ENCODE results near the gene TP73. TPM values are rescaled to one million over a fixed set of nuclear protein-coding genes. Genes with fewer than 3 reads are reported as not detected.
A peak's percentile ranks its signal among the peaks of the same experiment; 100 is the strongest.

Gene TP73
- polyA plus RNA-seq, 1 donor from 2014 or later: 0.88 TPM

DNA sequence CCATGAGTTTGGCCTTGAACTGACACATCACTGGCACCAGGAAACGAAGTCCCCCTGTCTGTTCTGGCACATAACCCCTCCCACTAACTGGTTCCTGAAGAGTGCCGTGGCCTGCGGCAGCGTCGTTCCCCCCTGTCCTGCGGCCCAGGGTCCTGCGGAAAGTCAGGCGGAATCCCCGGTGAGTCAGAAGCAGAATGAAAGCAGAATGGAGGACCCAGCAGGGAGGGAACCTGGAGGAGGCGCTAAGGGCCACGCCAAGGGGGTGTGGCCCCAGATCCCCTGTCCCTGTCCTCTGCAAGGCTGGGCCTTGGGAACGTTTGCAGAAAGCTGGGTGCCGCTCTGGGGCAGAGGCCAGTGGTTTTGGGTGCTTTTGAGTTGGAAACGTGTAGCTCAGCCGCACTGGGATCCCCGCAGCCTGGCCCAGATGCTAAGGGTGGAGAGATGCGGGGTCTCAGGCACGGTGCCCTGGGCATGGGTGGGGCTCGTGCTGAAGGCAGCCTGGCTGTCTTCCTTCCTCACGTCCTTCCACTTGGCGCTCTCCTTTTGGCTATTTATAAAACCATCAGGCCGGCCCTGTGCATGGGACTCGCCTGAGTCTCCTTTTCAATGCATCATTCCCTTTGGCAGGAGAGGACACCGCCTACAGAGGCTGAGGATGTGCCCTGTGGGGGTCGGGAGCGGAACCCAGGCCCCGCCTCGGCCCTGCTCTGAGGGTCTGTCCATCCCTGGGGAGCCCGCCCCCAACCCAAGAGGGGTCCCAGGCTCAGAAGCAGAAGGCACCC, 36.2 kb downstream of the TP73 start:
- Mint-ChIP-seq H3K36me3 (no peaks in the 10 kb centered on the region), H3K9me3 (no peaks in the 10 kb centered on the region), H3K27me3 (peaks cover 5% of the 10 kb centered on the region), H3K4me1 (peaks cover 0 to 3% (median 0%) of the 10 kb centered on the region in 3 donors), H3K4me3 (no peak overlapping the region), H3K27ac (no peak overlapping the region)

GRCh38 chr1:3689138-3689750, 36.9 kb downstream of the TP73 start:
- no peak overlapping the region for H3K4me3 Mint-ChIP-seq
- H3K27me3 Mint-ChIP-seq: peaks cover 5% of the 10 kb centered on the region
- no peak overlapping the region for H3K27ac Mint-ChIP-seq
- peaks cover 0 to 3% (median 0%) of the 10 kb centered on the region in 3 donors for H3K4me1 Mint-ChIP-seq
- no peaks in the 10 kb centered on the region for H3K36me3 Mint-ChIP-seq
- H3K9me3 Mint-ChIP-seq: no peaks in the 10 kb centered on the region

GRCh38 chr1:3690282-3691065, 38.2 kb downstream of the TP73 start:
- no peaks in the 10 kb centered on the region for H3K36me3 Mint-ChIP-seq

DNA sequence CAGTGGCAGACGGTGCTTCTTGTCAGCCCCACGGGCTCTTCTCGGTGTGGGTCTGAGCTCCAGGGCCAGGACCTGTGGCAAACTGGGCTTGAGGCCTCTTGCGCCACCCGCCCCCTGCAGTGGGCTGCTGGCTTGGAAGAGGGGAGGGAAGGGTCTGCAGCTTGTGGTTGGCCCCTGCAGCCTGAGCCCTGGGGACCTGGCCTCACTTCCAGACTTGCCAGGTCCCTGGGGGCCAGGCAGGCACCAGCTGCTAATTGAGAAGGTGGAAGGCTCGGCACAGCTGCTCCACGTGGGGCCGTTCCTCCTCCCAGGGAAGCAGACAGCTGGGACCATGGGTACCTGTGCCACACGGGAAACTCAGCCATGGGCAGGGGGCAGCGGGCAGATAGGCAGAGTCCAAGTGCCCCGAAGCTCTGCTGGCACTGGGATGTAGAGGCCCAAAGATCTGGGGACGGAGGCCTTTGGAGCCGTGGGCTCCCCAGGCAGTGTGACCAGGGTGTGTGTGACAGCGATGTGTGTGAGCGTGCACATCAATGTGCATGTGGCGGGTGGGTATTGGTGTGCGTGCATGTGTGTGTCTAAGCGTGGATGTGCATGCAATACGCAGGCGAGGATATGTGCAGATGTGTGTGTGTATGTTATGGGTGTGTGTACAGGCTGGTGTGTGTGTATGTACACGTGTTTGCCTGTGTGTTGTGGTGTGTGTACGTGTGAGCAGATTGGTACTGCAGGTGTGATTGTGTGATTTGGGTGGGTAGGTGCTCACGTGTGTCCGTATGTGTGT, 39.3 kb downstream of the TP73 start:
- Mint-ChIP-seq H3K9me3 (no peaks in the 10 kb centered on the region), H3K4me3 (no peak overlapping the region), H3K27ac (no peak overlapping the region)

More at GRCh38 chr1:3690282-3691065, 38.2 kb downstream of the TP73 start:
- Mint-ChIP-seq H3K27me3 (peaks cover 5% of the 10 kb centered on the region), H3K27ac (no peak overlapping the region), H3K4me3 (no peak overlapping the region), H3K9me3 (no peaks in the 10 kb centered on the region), H3K4me1 (peaks cover 0 to 3% (median 0%) of the 10 kb centered on the region in 3 donors)

DNA sequence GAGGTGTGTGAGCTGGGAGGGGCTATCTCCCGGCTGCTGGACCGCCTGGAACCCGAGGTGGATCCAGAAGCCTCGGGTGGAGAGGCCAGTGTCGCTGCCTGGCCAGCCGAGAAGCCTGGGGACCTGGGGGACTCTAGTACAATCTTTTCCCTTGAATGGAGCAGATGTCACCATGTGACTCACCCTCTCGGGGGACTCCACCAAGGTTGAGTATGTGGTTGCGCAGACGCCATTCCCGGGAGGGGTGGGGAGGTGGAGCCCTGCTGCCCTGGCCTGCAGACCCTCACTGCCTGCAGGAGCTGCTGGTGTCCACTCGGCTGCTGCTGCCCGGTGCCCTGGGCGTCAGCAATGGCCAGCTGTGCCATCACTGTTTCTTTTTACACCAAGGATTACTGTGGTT, 40.3 kb downstream of the TP73 start:
- H3K9me3 Mint-ChIP-seq: no peaks in the 10 kb centered on the region
- H3K36me3 Mint-ChIP-seq: no peaks in the 10 kb centered on the region
- peaks cover 8% of the 10 kb centered on the region for H3K27me3 Mint-ChIP-seq
- H3K4me3 Mint-ChIP-seq: no peak overlapping the region
- no peak overlapping the region for H3K27ac Mint-ChIP-seq
- H3K4me1 Mint-ChIP-seq: peaks cover 0 to 7% (median 0%) of the 10 kb centered on the region in 3 donors

More for the DNA sequence above, 39.3 kb downstream of the TP73 start:
- Mint-ChIP-seq H3K36me3 (no peaks in the 10 kb centered on the region), H3K4me1 (peaks cover 0 to 7% (median 0%) of the 10 kb centered on the region in 3 donors), H3K27me3 (peaks cover 8% of the 10 kb centered on the region)

- Mint-ChIP-seq H3K4me1 (peaks cover 0 to 7% (median 0%) of the 10 kb centered on the region in 3 donors), H3K36me3 (no peaks in the 10 kb centered on the region)
These were observed 41.0 kb downstream of the TP73 start for GRCh38 chr1:3693321-3693720.

GRCh38 chr1:3695326-3696217, 43.3 kb downstream of the TP73 start:
- H3K9me3 Mint-ChIP-seq: no peaks in the 10 kb centered on the region
- H3K4me1 Mint-ChIP-seq: peaks cover 0 to 7% (median 0%) of the 10 kb centered on the region in 3 donors
- H3K4me3 Mint-ChIP-seq: peak overlapping the region in 2 of 4 donors; percentile 8 to 84
- H3K27me3 Mint-ChIP-seq: peaks cover 14% of the 10 kb centered on the region
- no peak overlapping the region for H3K27ac Mint-ChIP-seq
- no peaks in the 10 kb centered on the region for H3K36me3 Mint-ChIP-seq

More at GRCh38 chr1:3693321-3693720, 41.0 kb downstream of the TP73 start:
- Mint-ChIP-seq H3K4me3 (no peak overlapping the region), H3K27me3 (peaks cover 6% of the 10 kb centered on the region), H3K9me3 (no peaks in the 10 kb centered on the region), H3K27ac (no peak overlapping the region)

- Mint-ChIP-seq H3K4me1 (peaks cover 0 to 7% (median 0%) of the 10 kb centered on the region in 3 donors), H3K36me3 (no peaks in the 10 kb centered on the region), H3K9me3 (no peaks in the 10 kb centered on the region), H3K27me3 (peaks cover 17% of the 10 kb centered on the region), H3K4me3 (no peak overlapping the region), H3K27ac (no peak overlapping the region)
These were observed 44.4 kb downstream of the TP73 start for GRCh38 chr1:3696689-3697088.

DNA sequence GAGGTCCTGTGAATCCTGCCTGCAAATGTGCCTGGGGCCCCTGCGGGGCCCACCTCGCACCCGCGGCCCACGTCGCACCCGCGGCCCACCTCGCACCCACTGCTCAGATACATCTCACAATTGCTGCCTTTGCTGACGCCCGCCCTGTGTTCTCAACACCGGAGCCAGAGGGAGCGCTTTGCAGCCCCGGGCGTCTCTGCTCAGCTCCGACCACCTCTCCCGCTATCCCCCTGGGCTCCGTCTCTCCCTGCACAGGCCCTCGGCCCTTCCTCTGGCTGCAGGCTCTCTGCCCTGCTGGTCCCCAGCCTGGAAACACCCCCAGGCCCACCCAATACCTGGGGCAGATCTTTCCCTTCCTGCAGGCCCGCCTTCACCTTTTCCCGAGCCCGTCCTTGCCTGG, 44.8 kb downstream of the TP73 start:
- Mint-ChIP-seq H3K4me3 (no peak overlapping the region), H3K36me3 (no peaks in the 10 kb centered on the region), H3K27me3 (peaks cover 14% of the 10 kb centered on the region), H3K4me1 (peaks cover 0 to 4% (median 0%) of the 10 kb centered on the region in 3 donors), H3K27ac (no peak overlapping the region), H3K9me3 (no peaks in the 10 kb centered on the region)

GRCh38 chr1:3697810-3698209, 45.5 kb downstream of the TP73 start:
- H3K36me3 Mint-ChIP-seq: no peaks in the 10 kb centered on the region
- no peak overlapping the region for H3K4me3 Mint-ChIP-seq
- peaks cover 14% of the 10 kb centered on the region for H3K27me3 Mint-ChIP-seq
- H3K27ac Mint-ChIP-seq: no peak overlapping the region
- H3K9me3 Mint-ChIP-seq: no peaks in the 10 kb centered on the region
- H3K4me1 Mint-ChIP-seq: peaks cover 0 to 4% (median 0%) of the 10 kb centered on the region in 3 donors

- Mint-ChIP-seq H3K9me3 (no peaks in the 10 kb centered on the region), H3K27ac (no peak overlapping the region), H3K4me3 (no peak overlapping the region), H3K4me1 (peaks cover 0 to 7% (median under 1%) of the 10 kb centered on the region in 3 donors), H3K27me3 (peaks cover 14% of the 10 kb centered on the region), H3K36me3 (no peaks in the 10 kb centered on the region)
These were observed 46.5 kb downstream of the TP73 start for GRCh38 chr1:3698660-3699408.

DNA sequence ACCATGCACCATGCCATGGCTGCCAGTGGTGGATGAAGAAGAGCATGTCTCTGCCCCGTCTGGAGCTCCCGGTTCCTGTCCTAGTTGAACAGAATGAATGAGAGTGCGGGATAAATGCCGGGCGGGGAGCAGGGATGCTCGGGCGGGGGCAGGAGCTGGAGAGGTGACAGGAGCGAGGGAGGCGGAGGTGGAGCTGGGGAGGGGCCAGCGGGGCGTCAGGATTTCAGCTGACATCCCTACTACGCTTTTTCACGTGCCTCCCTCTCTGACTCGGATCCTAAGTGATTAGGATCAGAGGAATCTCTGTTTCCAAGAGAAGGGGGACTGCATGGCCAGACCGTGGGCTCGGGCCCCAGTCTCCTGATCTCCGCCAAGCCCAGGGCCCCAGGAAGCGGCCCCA, 47.3 kb downstream of the TP73 start:
- H3K4me3 Mint-ChIP-seq: no peak overlapping the region
- peaks cover 16% of the 10 kb centered on the region for H3K27me3 Mint-ChIP-seq
- no peaks in the 10 kb centered on the region for H3K9me3 Mint-ChIP-seq
- peaks cover 6 to 11% (median 6%) of the 10 kb centered on the region in 3 donors for H3K4me1 Mint-ChIP-seq
- H3K36me3 Mint-ChIP-seq: no peaks in the 10 kb centered on the region
- no peak overlapping the region for H3K27ac Mint-ChIP-seq

DNA sequence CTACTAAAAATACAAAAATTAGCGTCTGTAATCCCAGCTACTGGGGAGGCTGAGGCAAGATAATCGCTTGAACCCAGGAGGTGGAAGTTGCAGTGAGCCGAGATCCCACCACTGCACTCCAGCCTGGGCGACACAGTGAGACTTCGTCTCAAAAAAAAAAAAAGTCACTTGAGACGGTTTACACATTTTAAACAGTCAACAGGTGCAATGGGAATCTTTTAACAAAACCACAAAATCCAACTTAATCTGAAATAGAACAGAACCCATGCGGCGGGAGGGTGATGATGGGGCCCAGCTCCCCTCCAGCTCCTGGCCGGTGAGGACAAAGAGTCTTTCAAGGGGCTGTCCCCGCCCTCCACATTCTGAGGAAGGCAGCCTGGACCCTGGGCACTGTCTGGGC, 48.3 kb downstream of the TP73 start:
- no peak overlapping the region for H3K4me3 Mint-ChIP-seq
- peaks cover 15% of the 10 kb centered on the region for H3K27me3 Mint-ChIP-seq
- H3K9me3 Mint-ChIP-seq: no peaks in the 10 kb centered on the region
- H3K36me3 Mint-ChIP-seq: no peaks in the 10 kb centered on the region
- peaks cover 6 to 9% (median 8%) of the 10 kb centered on the region in 3 donors for H3K4me1 Mint-ChIP-seq
- H3K27ac Mint-ChIP-seq: no peak overlapping the region
